Heart right ventricle (tissue), 16 donors: ENCODE measurements around the gene CAMK2A. TPM values are rescaled to one million over a fixed set of nuclear protein-coding genes. Genes with fewer than 3 reads are reported as not detected.

Source experiments
- ATAC-seq, 8 donors: fragments of 200-7000 bp; cut with Tn5 transposase; one replicate each; pipeline ENCODE4 v1.9.1; 2020; ENCODE audit warnings: mild to moderate bottlenecking in 8 of 8, moderate library complexity in 8 of 8, moderate number of reproducible peaks in 1 of 8
- DNase-seq, 2 donors: peaks; one replicate each; pipeline ENCODE4 v3.0.0-alpha.2; 2020
- H3K27ac ChIP-seq, 10 donors: fragments of 200-600 bp; sonication (generic) in 2 of 10; one replicate each; pipeline versions ENCODE4 v1.5.0 to v1.8.0; 2020 to 2022; ENCODE audit warnings: mild to moderate bottlenecking in 3 of 10
- H3K27me3 ChIP-seq, 7 donors: fragments of 200-600 bp; one replicate each; pipeline ENCODE4 v1.8.0; 2021 to 2022; ENCODE audit warnings: mild to moderate bottlenecking in 2 of 7
- H3K36me3 ChIP-seq, 9 donors: fragments of 200-600 bp; sonication (generic) in 1 of 9; one replicate each; pipeline versions ENCODE4 v1.5.0 to v1.8.0; 2020 to 2022; ENCODE audit warnings: mild to moderate bottlenecking in 2 of 9
- H3K4me1 ChIP-seq, 9 donors: fragments of 200-600 bp; sonication (generic) in 1 of 9; one replicate each; pipeline versions ENCODE4 v1.5.0 to v1.8.0; 2020 to 2022; ENCODE audit warnings: mild to moderate bottlenecking in 4 of 9
- H3K4me3 ChIP-seq, 10 donors: fragments of 200-600 bp; sonication (generic) in 2 of 10; one replicate each; pipeline versions ENCODE4 v1.5.0 to v1.8.0; 2020 to 2022; ENCODE audit warnings: mild to moderate bottlenecking in 7 of 10, moderate library complexity in 2 of 10
- H3K9me3 ChIP-seq, 11 donors: fragments of 200-600 bp in 10 of 11; sonication (generic) in 2 of 11; one replicate each; pipeline versions ENCODE4 v1.5.0 to v1.8.0; 2013 to 2022; ENCODE audit warnings: mild to moderate bottlenecking in 2 of 11, control low read depth in 1 of 11, moderate library complexity in 1 of 11
- CTCF ChIP-seq, 9 donors: fragments of 200-600 bp; sonication (generic) in 2 of 9; IDR thresholded peaks; one replicate each; pipeline versions ENCODE4 v1.5.0 to v1.8.0; 2021 to 2022; ENCODE audit warnings: antibody characterized with exemption in 9 of 9, mild to moderate bottlenecking in 5 of 9, moderate library complexity in 1 of 9
- WGBS, 2 donors: extraction: QIAGEN DNeasy Blood & Tissue Kit; methylation state at CpG; one replicate each; pipeline ENCODE4 v1.1.7; 2013; ENCODE audit warnings: inconsistent platforms in 1 of 2; 5-methylcytosine and 5-hydroxymethylcytosine counted together
- intact Hi-C, 10 donors: fragments of 100-400 bp; cut with DNase I; formaldehyde crosslinking; loops; one replicate each; pipeline versions ENCODE4 v1.11.1 to v1.14.2; 2022
- polyA plus RNA-seq, 2 donors: library from polyadenylated mRNA; stranded (reverse); fragments of 200-250 nt; gene quantifications; one replicate each; pipeline ENCODE4 v1.2.3, GENCODE V29; 2013
- total RNA-seq, 10 donors: library from RNA; stranded (reverse); fragmentation: NEBNext Ultra II Directional in 3 of 10; extraction: Animal tissue kit (Norgen Biotek cat#: 25700) in 3 of 10; gene quantifications; one replicate each; pipeline versions ENCODE4 v1.2.1 to v1.2.4, GENCODE V29; 2021 to 2023
- donor health status: Arrhythmogenic right ventricular cardiomyopathy.
- donor health status: ischemic (EF 13 %, LVEDD 7.1; RV severe dilation, severe dysfunction).
- donor health status: healthy with polysubstance abuse.
- donor health status: DM: no; HTN: yes; CAD: no.
- donor health status: DM: no; HTN: no; CAD: no.
- donor health status: ischemic (EF 25% LVEDD 6.9; RV normal size, moderate dysfunction).
- donor health status: ischemic (EF 25% LVEDD 5.7; RV mildly dilated, moderate dysfunction).
- donor health status: healthy.
- donor health status: DM: yes; HTN: yes; CAD: no.
- donor health status: Ischemic cardiomyopathy.
- donor health status: ischemic (EF 35%, LVEDD 5.7; RV mildly dilated, moderate dysfunction).
- donor health status: nonischemic (EF 11% LVEDD 7.7; RV severe dilation, severe dysfunction).
- donor health status: DM: yes; HTN: yes; CAD: no.
- donor health status: PGD.
- donor health status: ischemic (EF 29% LVEDD 5.4; RV normal size, mild dysfunction).
- donor health status: nonischemic (EF 23%, LVEDD 6.1; RV moderate dilation, normal function).

Gene CAMK2A
- total and polyA plus RNA-seq, 12 donors, result 1.2 to 25.7 (median 17.9) TPM

- Histone ChIP-seq H3K4me1 (peaks cover 0 to 45% (median 32%) of the 10 kb centered on the region in 9 donors), H3K9me3 (no peaks in the 10 kb centered on the region), H3K4me3 (no peak overlapping the region), H3K27me3 (peaks cover 0 to 7% (median 0%) of the 10 kb centered on the region in 7 donors), H3K36me3 (no peaks in the 10 kb centered on the region), H3K27ac (peak overlapping the region in 1 of 10 donors; percentile 31)
- intact Hi-C loops, result loop anchor here in 8 of 10 donors (10.0 kb wide), 3 partner anchors 167 to 187 kb away; no protein-coding TSS in a partner anchor
- WGBS, 2 donors, result 79 to 84% methylated on average over 15 of the region's 15 CpGs
- TF ChIP-seq CTCF (IDR thresholded peaks at IDR 0.05), result no peak
- no peak for DNase-seq
- no peak for ATAC-seq
Observed at GRCh38 chr5:150211156-150212030, 78.2 kb downstream of the CAMK2A start.

GRCh38 chr5:150210644-150211043, 78.9 kb downstream of the CAMK2A start:
- ATAC-seq, result no peak
- 82 to 83% methylated on average over 6 of the region's 6 CpGs for WGBS, 2 donors
- Histone ChIP-seq H3K4me1 (peaks cover 0 to 40% (median 24%) of the 10 kb centered on the region in 9 donors), H3K36me3 (no peaks in the 10 kb centered on the region), H3K27ac (no peak overlapping the region), H3K9me3 (no peaks in the 10 kb centered on the region), H3K27me3 (peaks cover 0 to 7% (median 0%) of the 10 kb centered on the region in 7 donors), H3K4me3 (no peak overlapping the region)
- DNase-seq, result no peak
- no peak for TF ChIP-seq CTCF (IDR thresholded peaks at IDR 0.05)
- intact Hi-C loops, result loop anchor here in 8 of 10 donors (10.0 kb wide), 3 partner anchors 166 to 186 kb away; no protein-coding TSS in a partner anchor

- no peak for TF ChIP-seq CTCF (IDR thresholded peaks at IDR 0.05)
- no peaks in the 10 kb centered on the region for H3K36me3 ChIP-seq
- intact Hi-C loops, result no loop called here
- peaks cover 0 to 31% (median 16%) of the 10 kb centered on the region in 9 donors for H3K4me1 ChIP-seq
- peak in 1 of 8 donors; percentile 35 for ATAC-seq
- WGBS, 2 donors, result 80 to 84% methylated on average over 21 of the region's 21 CpGs
- no peak for DNase-seq
- peaks cover 0 to 7% (median 0%) of the 10 kb centered on the region in 7 donors for H3K27me3 ChIP-seq
- no peaks in the 10 kb centered on the region for H3K9me3 ChIP-seq
- H3K27ac ChIP-seq, result peak overlapping the region in 1 of 10 donors; percentile 47
- peak overlapping the region in 1 of 10 donors; percentile 7 for H3K4me3 ChIP-seq
Observed at GRCh38 chr5:150209099-150209635, 80.4 kb downstream of the CAMK2A start.
